ENCODE measurements around the gene POLE2.
"Not testable (repeated sequence)": the region's sequence is repeated elsewhere in the genome, so short reads cannot be mapped to it uniquely, and the experiment has no call there.

POLE2 gene

DNA sequence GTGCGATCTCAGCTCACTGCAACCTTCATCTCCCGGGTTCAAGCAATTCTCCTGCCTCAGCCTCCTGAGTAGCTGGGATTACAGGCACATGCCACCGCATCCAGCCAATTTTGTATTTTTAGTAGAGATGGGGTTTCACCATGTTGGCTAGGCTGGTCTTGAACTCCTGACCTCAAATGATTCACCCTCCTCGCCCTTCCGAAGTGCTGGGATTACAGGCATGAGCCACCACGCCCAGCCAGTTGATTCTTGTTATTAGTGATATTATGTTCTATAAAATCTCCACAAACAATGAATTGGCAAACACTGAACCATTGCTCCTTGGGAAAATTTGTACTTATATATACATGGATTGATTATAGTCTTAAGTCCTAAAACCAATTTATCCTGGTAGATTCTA, 30.5 kb downstream of the POLE2 start:
- not testable (repeated sequence) for DNase-seq

DNA sequence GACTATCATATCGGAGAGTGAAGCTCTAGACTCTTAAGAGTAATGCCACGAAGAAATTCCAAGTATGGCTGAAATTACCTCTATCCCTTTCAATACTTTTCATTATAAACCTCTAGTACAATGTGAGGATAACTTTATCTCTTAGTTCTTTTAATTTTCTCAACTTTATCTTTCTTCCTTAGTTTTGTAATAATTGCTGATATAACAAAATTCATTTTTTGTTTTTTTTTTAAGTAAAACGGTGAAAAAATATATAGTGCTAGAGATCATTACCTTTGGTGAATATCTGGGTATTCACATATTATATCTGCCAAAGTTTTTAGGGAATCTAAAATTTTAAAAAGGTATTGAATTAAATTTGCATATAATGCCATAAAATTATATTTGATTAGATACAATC, 33.5 kb downstream of the POLE2 start:
- no peak for DNase-seq

DNA sequence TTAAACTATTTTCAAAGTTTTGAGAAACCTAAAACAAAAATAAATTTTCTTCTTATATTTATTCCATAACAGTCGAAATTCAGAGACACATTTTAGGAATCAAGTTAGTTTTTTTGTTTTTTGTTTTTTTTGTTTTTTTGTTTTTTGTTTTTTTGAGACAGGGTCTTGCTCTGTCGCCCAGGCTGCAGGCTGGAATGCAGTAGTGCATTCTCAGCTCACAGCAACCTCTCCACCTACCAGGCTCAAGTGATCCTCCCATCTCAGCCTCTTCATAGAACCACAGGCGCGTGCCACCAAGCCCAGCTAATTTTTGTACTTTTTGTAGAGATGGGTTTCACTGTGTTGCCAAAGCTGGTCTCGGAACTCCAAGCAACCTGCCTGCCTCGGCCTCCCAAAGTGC, 34.5 kb downstream of the POLE2 start:
- no peak for DNase-seq

DNA sequence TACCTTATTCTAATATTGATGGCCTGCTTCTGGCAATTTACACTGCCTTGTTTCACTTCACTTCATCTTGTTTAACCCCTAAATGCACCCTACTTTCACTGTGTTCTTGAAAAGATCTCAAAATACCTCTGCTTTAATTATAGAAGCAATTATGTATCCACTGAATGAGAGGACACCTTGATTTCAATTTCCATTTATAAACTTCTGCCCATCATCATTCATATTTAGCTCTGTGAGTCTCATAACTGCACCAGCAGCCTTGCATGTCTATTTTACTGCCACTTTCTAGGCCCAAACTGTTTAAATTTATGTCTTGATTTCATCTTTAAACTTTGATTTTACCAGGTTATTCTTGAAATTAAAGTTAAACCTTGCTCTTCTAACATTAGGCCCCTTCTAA, 45.9 kb downstream of the POLE2 start:
- DNase-seq, result no peak

DNA sequence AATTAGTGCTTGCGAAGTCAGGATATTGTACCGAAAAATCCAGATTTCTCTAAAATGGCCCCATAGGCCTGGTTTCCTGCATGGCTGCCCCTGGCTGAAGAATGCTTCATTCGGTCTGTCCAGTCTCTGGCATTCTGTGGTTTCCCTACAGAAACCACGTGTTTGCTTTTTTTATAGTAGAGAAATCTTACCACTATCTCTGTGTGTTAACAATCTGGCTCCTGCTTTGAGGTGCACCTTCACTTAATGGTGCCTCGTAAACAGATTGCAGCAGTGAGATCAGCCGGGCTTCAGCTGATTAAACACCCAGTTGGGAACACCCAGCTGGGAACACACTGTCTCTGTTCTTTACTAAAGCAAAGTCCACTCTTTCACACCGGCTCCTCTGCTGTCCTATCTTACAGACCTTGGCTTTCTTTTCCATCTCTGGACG, 46.3 kb downstream of the POLE2 start:
- DNase-seq, result no peak

DNA sequence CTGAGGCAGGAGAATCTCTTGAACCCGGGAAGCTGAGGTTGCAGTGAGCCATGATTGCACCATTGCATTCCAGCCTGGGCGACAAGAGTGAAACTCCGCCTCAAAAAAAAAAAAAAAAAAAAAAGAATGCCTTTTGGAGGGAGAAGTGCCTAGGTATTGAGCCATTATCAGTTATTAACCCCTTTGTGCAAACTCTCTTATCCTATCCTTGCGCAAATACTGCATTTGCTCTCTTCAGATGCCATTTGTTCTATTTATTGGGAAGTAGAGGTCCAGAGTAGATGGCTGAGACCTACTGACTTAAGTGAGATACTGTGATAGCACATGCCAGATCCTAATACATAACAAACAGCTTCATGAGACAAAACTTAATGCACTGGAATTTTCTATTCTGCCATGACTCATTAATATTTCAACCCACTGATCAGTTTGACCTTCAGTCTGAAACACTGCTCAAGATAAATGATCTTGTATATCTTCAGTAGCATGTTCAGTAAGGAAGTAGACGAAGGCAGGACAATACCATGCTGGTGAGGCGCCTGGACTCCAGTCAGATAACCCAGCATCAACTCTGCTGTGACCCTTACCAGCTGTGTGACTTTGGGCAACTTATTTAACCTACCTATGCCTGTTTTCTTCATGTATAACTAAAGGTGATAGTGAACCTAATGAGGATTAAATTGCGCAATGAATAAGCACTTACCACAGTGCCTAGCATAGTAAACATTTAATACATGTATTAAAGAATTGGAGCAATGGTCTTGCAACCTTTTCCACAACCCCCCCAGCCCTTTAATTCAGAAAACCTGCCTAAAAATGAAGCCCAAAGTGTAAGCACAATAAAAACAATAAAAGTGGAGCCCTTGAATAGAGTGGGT, 47.2 kb downstream of the POLE2 start:
- no peak for DNase-seq

DNA sequence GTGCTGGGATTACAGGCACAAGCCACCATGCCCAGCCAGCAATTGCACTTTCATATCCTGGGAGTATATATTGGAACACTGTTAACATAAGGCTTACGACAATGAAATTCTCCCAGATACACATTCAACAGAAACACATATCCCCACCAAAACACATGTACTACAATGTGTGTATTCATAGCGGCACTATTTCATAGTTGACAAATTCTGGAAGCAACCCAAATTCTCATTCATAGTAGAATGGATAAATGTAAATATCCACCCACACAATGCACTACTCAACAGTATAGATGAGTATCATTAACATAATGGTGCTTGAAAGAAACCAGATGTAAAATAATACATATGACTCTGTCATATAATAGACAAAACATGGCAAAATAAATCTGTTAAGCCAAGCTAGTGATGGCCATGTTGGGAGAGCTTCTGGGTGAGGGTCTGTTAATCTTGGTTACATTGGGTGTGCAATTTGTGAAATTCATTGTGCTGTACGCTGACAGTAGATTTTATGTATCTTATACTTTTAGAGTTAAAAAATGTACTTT, 50.4 kb downstream of the POLE2 start:
- no peak for DNase-seq

DNA sequence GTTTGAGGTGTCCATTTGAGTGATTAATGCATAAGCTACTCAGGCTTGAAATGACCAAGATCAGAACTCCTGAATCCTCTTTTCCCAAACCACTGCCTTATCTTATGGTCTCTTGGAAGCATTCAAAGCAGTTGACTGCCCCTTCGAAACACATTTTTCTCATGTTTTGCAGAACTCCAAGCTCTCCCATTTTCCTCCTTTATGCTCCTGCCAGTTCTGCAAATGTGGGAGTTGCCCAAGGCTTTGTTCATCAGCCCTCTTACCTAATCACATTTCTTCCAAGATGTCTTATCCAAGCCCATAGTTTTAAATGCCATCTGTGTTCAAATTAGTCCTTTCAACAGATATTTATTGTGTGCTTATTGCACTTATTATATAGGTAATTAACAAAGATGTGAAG, 51.1 kb downstream of the POLE2 start:
- no peak for DNase-seq

DNA sequence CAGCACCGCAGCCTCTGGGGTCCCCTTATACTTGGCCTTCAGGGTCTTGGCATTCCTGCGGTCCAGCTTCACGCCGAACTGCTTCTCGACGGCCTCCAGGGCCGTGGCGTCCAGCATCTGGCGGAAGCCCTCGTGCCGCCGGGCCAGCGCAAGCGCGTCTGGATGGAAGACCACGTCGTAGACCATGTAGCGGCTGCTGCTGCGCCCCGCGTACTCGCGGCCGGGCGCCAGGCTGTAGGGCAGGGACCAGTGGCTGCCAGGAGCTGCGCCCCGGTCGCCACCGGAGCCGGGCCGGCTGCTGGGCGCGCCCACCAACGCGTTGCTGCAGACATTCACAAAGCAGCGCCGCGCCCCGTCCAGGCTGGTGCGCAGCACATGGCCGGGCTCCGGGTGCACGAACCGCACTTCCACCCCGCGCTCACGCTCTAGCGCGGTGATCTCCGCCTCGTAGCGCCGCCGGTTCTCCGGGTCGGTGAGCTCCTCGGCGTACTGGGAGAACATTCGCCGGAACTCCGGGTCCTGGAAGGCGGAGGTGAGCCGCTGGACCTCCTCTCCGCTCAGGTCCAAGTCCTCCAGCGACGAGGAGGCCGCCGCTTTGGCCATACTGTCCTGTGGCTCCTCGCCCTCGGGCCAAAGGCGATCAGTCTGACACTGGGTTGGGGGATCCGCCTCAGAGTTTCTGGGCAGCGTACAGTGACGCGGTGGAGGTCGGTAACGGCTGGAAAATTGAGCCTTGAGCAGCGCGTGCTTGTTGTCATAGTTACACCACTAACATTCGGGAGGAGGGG, 53.3 kb downstream of the POLE2 start, which contains the start of gene DNAAF2:
DNAAF2 (minus strand) TSS at position 698 of the 788 bp plus-strand sequence; CDS start at position 603, 95 bp downstream.
- peak; percentile 49 for DNase-seq

DNA sequence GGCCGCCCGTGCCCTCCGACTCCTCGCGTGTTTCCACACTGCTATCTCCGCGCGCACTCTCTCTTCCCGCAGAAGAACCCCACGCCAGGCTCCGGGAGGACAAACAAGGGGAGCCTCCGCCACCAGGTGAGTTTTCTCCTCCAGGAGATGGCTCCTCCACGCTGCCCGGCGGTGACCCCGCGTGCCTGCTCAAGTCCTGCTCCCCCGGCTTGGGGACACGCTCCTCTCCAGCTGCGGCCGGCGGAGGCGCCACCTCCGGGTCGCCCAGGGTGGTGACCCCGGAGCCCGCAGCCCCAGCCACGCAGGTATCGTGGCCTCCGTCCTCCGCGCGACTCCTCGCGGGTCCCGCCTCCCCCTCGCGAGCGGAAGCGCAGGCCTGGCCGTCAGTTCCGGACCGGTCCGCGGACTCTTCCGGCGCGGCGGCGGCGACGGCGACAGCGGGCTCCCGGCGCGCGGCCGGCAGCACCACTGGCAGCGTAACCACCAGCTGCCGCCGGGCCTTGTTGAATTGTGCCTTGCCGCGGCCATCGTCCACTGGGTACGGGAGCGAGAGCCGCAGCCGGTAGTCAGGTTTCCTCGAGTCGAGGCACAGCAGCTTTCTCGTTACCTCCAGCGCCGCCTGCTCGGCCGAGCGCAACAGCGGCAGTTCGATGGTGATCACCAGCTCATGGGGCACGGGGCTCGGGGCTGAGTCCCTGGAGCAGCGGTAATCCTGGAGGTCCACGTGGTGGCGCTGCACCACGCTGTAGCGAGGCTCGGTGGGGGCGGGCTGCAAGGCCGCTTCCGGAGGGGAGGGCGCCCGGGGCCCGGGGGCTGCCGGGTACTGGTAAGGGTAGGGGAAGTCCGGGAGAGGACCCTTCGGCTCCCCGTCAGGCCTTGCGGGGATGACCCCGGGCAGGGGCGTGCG, 54.1 kb downstream of the POLE2 start:
- DNase-seq, result peak; percentile 92

DNA sequence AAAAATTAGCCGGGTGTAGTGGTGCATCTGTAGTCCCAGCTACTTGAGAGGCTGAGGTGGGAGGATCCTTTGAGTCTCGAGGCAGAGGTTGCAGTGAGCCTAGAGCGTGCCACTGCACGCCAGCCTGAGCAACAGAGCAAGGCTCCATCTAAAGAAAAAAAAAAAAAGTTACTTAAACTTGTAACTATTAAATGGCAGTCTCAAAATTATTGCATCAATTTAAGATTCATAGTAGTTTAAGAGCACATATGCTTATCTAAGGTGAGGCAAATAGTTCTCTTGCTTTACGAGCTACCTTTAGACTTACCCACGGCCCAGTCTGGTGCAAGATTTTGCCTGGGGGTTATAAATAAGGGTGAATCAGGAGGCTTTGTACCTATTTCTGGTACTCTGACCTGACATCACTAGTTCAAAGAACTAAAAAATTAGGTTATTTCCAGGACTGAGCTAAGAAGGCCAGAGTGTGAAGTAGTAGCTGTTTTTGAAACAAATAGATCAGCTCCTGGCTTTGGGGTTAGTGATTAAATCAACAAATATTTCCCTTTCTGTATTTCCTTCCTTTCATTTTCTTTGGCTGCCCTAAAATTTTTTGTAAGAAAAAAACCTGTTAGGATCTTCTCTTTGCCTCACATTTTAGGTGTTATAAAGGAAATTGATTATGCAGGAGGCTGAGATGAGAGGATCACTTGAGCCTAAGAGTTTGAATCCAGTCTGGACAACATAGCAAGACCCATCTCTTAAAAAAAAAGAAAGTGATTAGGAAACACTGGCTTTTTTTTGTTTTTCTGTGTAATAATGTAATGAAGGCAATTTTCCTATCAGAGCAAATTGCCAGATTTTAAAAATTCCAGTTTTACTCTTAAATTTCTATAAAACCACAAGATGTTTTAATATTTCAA, 63.8 kb downstream of the POLE2 start:
- peak; percentile 31 for DNase-seq

DNA sequence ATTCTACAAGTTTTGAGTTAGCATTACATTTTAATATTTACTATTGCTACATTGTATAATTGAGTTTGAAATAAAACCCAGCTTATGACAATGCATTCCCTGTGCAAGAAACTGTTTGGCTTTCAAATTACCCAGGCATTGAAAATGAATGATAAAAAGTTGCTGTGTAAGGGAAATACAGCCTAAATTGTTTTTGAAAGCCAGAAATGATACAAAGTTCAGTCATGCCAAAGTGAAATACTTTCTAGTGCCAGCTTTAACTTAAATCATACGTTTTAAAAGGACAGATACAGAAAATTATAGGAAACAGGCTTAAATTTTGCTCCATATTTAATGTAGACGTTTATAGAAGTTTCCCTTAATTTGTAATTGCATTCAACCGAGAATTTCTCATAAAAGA, 64.6 kb downstream of the POLE2 start:
- DNase-seq, result no peak

DNA sequence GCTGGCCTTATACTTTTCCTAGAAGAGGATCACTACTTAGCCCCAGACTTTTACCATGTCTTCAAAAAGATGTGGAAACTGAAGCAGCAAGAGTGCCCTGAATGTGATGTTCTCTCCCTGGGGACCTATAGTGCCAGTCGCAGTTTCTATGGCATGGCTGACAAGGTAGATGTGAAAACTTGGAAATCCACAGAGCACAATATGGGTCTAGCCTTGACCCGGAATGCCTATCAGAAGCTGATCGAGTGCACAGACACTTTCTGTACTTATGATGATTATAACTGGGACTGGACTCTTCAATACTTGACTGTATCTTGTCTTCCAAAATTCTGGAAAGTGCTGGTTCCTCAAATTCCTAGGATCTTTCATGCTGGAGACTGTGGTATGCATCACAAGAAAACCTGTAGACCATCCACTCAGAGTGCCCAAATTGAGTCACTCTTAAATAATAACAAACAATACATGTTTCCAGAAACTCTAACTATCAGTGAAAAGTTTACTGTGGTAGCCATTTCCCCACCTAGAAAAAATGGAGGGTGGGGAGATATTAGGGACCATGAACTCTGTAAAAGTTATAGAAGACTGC, 65.9 kb downstream of the POLE2 start:
- DNase-seq, result no peak

DNA sequence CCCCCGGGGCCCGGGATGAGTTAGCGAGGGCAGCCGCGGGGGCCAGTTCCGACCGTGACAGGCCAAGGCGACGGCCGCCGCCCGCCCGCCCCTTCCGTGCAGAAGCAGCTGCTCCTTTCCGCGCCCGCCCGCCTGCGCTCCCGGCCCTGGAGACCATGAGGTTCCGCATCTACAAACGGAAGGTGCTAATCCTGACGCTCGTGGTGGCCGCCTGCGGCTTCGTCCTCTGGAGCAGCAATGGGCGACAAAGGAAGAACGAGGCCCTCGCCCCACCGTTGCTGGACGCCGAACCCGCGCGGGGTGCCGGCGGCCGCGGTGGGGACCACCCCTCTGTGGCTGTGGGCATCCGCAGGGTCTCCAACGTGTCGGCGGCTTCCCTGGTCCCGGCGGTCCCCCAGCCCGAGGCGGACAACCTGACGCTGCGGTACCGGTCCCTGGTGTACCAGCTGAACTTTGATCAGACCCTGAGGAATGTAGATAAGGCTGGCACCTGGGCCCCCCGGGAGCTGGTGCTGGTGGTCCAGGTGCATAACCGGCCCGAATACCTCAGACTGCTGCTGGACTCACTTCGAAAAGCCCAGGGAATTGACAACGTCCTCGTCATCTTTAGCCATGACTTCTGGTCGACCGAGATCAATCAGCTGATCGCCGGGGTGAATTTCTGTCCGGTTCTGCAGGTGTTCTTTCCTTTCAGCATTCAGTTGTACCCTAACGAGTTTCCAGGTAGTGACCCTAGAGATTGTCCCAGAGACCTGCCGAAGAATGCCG, 66.7 kb downstream of the POLE2 start:
- peak; percentile 84 for DNase-seq

DNA sequence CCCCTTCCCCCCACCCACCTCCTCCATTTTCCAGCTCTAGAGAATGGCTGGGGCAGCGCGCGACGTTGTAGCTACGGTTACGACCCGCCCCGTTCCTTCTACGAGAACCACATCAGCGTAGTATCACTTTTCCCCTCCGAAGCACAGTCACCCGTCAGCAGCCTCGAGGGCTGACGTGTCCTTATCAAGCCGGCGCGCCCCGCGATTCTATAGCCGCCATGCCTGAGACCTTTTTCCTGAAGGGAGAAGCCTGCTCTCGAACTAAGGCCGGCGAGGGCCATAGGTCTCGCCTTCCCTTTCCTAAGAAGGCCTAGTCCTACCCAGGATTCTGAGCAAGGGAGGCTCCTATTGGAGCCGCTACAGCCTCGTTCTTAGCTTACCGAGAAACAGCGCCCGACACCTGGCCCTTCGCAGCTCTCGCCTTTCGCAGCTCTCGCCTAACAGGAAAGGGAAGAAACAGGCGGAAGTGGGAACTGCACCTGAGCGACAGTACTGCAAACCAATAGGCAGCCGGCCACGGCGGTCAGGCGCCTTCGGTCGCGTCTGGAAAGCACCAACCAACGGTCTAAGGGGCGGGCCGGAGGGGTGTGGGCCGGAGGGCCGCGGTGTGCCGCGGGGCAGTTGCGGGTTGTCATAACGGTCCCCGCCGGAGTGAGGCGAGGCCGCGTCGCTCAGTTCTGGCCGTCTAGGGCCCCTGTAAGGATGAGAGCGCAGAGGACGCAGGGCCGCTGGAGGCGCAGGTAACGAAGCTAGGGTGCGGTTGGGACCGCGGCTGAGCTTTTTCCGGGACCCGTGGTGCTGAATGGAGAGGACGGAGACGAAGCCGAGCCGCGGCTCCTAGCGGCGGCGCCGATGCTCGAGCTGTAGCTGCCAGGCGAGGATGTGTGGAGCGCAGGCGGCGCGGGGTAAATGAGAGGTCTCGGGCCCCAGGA, 67.6 kb downstream of the POLE2 start, which contains the start of the genes MGAT2 and RPL36AL:
MGAT2 (plus strand) TSS at position 618 of the 932 bp plus-strand sequence. CDS start 470 bp downstream, outside the sequence.
RPL36AL (minus strand) TSS at position 445 of the 932 bp plus-strand sequence. CDS start 1,522 bp downstream, outside the sequence.
- peak; percentile 99 for DNase-seq

DNA sequence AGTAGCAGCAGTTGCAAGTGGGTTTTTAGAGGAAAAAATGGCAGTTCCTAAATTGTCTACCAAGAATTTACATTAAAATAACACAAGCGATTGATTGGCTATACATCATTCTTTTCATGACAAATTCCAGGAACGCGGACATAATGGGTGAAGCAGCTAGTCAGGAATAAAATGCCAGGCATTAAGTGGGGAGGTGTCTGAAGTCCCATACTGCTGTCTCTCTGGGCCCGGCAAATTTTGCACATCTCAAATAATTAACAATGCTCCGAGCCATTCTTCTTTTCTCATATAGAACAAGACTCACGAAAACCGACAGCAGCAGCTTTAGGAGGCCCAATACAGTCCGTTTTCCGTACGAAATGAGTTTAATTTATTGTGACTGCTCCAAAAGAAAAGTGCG, 68.3 kb downstream of the POLE2 start:
- DNase-seq, result no peak

DNA sequence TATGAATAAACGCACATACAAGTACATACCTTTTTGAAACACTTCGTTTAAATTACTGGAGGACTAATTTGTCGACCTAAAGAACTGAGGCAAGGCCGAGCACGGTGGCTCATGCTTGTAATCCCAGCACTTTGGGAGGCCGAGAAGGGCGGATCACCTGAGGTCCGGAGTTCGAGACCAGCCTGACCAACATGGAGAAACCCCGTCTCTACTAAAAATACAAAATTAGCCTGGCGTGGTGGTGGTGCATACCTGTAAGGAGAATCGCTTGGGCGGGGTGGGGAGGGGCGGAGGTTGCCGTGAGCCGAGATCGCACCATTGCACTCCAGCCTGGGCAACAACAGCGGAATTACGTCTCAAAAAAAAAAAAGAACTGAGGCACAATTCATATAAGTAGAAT, 68.7 kb downstream of the POLE2 start:
- not testable (repeated sequence) for DNase-seq

DNA sequence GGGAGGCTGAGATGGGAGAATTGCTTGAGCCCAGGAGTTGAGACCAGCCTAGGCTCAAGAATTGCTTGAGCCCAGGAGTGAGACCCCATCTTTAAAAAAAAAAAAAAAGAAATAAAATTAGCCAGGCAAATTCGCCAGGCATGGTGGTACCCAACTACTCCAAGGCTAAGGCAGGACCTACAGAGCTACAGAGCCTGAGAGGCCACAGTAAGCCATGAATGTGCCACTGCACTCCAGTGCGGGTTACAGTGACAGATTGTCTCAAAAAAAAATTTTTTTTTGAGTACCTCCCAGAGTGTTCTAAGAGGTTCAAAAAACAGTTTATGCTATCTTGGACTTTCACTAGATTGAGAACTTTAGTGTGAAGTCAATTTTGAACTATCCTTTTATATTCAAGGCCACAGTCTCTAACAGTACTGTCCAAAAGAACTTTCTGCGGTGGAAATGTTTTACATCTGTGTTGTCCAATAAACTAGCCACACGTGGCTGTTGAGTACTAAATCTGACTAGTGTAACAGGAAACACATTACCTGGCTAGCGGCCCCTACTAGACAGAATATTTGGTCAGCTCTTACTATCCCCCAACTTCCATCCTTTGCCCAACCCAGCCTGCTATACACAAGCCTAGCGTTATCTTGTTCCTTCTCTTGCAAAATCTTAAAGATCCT, 70.0 kb downstream of the POLE2 start:
- no peak for DNase-seq
